HEK293T (cell line): ENCODE results near the gene DOCK2.

ENCODE experiments used
- ARNT ChIP-seq: fragments of 450-650 bp; IDR thresholded peaks from 2 replicates; pipeline ENCODE4 v1.6.1; 2017; ENCODE audit warnings: mild to moderate bottlenecking
- BHLHE40 ChIP-seq: fragments of 450-650 bp; IDR thresholded peaks from 2 replicates; pipeline ENCODE4 v1.6.1; 2016; ENCODE audit warnings: mild to moderate bottlenecking, moderate library complexity, borderline replicate concordance
- FOXK2 ChIP-seq: fragments of 450-650 bp; IDR thresholded peaks from 2 replicates; pipeline ENCODE4 v1.6.1; 2016; ENCODE audit warnings: mild to moderate bottlenecking
- FOXM1 ChIP-seq: fragments of 450-650 bp; IDR thresholded peaks from 2 replicates; pipeline ENCODE4 v1.6.1; 2017; ENCODE audit warnings: mild to moderate bottlenecking, borderline replicate concordance
- NFRKB ChIP-seq: fragments of 450-650 bp; IDR thresholded peaks from 2 replicates; pipeline ENCODE4 v1.6.1; 2016; ENCODE audit warnings: mild to moderate bottlenecking, moderate library complexity
- SP1 ChIP-seq: fragments of 450-650 bp; IDR thresholded peaks from 2 replicates; pipeline ENCODE4 v1.6.1; 2017
- ZNF384 ChIP-seq: fragments of 450-650 bp; IDR thresholded peaks from 2 replicates; pipeline ENCODE4 v1.6.1; 2016
- TF ChIP-seq, protein P1 (sequence below): fragments of 450-650 bp; IDR thresholded peaks from 2 replicates; pipeline ENCODE4 v1.6.1; 2016

- TF ChIP-seq, protein P1, sequence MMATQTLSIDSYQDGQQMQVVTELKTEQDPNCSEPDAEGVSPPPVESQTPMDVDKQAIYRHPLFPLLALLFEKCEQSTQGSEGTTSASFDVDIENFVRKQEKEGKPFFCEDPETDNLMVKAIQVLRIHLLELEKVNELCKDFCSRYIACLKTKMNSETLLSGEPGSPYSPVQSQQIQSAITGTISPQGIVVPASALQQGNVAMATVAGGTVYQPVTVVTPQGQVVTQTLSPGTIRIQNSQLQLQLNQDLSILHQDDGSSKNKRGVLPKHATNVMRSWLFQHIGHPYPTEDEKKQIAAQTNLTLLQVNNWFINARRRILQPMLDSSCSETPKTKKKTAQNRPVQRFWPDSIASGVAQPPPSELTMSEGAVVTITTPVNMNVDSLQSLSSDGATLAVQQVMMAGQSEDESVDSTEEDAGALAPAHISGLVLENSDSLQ = no peak
- no peak for TF ChIP-seq FOXM1
- TF ChIP-seq ZNF384 = no peak
- TF ChIP-seq SP1 = no peak
- no peak for TF ChIP-seq NFRKB
- TF ChIP-seq BHLHE40 = no peak
- TF ChIP-seq ARNT = no peak
- no peak for TF ChIP-seq FOXK2
These were observed 319.1 kb downstream of the DOCK2 start for GRCh38 chr5:169956126-169956525.
